ENCODE measurements around the gene SKOR1.

The SKOR1 gene

GRCh38 chr15:67832031-67832551 lies 6.8 kb downstream of the SKOR1 start:
- DNase-seq (ENCODE audit: low read depth, low spot score), result no peak

- no peak for DNase-seq (ENCODE audit: low read depth, low spot score)
Observed at GRCh38 chr15:67832897-67833709, 7.8 kb downstream of the SKOR1 start.

GRCh38 chr15:67833710-67834511 lies 8.6 kb downstream of the SKOR1 start:
- DNase-seq (ENCODE audit: low read depth, low spot score), result no peak

GRCh38 chr15:67834581-67835296 lies 9.4 kb downstream of the SKOR1 start:
- DNase-seq (ENCODE audit: low read depth, low spot score), result no peak

- DNase-seq (ENCODE audit: low read depth, low spot score), result no peak
Observed at GRCh38 chr15:67835297-67836133, 10.2 kb downstream of the SKOR1 start.

GRCh38 chr15:67836134-67836455 lies 10.8 kb downstream of the SKOR1 start:
- DNase-seq (ENCODE audit: low read depth, low spot score), result no peak

GRCh38 chr15:67836477-67836876 lies 11.2 kb downstream of the SKOR1 start:
- DNase-seq (ENCODE audit: low read depth, low spot score), result no peak

GRCh38 chr15:67836955-67837354 lies 11.6 kb downstream of the SKOR1 start:
- no peak for DNase-seq (ENCODE audit: low read depth, low spot score)

- DNase-seq (ENCODE audit: low read depth, low spot score), result no peak
Observed at GRCh38 chr15:67838789-67839332, 13.6 kb downstream of the SKOR1 start.

GRCh38 chr15:67839499-67839928 lies 14.2 kb downstream of the SKOR1 start:
- DNase-seq (ENCODE audit: low read depth, low spot score), result no peak

GRCh38 chr15:67839929-67840748 lies 14.8 kb downstream of the SKOR1 start, which contains the start of gene RNU6-1:
RNU6-1 (minus strand) TSS chr15:67840045.
- DNase-seq (ENCODE audit: low read depth, low spot score), result peak; percentile 77

- no peak for DNase-seq (ENCODE audit: low read depth, low spot score)
Observed at GRCh38 chr15:67840749-67841512, 15.6 kb downstream of the SKOR1 start.

- no peak for DNase-seq (ENCODE audit: low read depth, low spot score)
Observed at GRCh38 chr15:67841513-67841762, 16.1 kb downstream of the SKOR1 start.

- no peak for DNase-seq (ENCODE audit: low read depth, low spot score)
Observed at GRCh38 chr15:67843092-67843501, 17.8 kb downstream of the SKOR1 start.

GRCh38 chr15:67843571-67844387 lies 18.5 kb downstream of the SKOR1 start:
- DNase-seq (ENCODE audit: low read depth, low spot score), result no peak

- DNase-seq (ENCODE audit: low read depth, low spot score), result no peak
Observed at GRCh38 chr15:67845974-67846373, 20.7 kb downstream of the SKOR1 start.

- no peak for DNase-seq (ENCODE audit: low read depth, low spot score)
Observed at GRCh38 chr15:67849538-67849937, 24.2 kb downstream of the SKOR1 start.

GRCh38 chr15:67850336-67850735 lies 25.0 kb downstream of the SKOR1 start:
- DNase-seq (ENCODE audit: low read depth, low spot score), result no peak

Data from smooth muscle cell of the brain vasculature (primary cell).